Esophagus squamous epithelium (tissue), 4 donors: Measurements from ENCODE around the gene YES1.

ENCODE experiments used
- CTCF ChIP-seq, 6 experiments: fragments of 450-650 bp in 4 of 6; fragments of 200-600 bp in 2 of 6; sonication (generic) in 2 of 6; IDR thresholded peaks; one replicate each; pipeline ENCODE4 v1.5.1; 2016 to 2019; ENCODE audit warnings: antibody characterized with exemption in 6 of 6, mild to moderate bottlenecking in 4 of 6, moderate library complexity in 4 of 6
- POLR2A ChIP-seq, 4 donors: fragments of 450-650 bp; IDR thresholded peaks; one replicate each; pipeline ENCODE4 v1.6.1; 2017; ENCODE audit warnings: antibody characterized with exemption in 4 of 4, mild to moderate bottlenecking in 4 of 4, moderate library complexity in 3 of 4

- TF ChIP-seq CTCF (IDR thresholded peaks at IDR 0.05) (no peak), POLR2A (IDR thresholded peaks at IDR 0.05) (no peak)
Measured at GRCh38 chr18:723541-724080, 88.4 kb downstream of the YES1 start.
